NCI-H510A treated with DMSO at 0.1 percent for 48 hours (cell line): ENCODE results near the gene CNPY1.
"Not testable (repeated sequence)": the region's sequence is repeated elsewhere in the genome, so short reads cannot be mapped to it uniquely, and the experiment has no call there.

Experiments
- DNase-seq: peaks from one replicate; lab custom pipeline; 2025; lab: John Stamatoyannopoulos, UW

The CNPY1 gene

GRCh38 chr7:155578016-155578415, 31.7 kb upstream of the CNPY1 start:
- DNase-seq: no peak

DNA sequence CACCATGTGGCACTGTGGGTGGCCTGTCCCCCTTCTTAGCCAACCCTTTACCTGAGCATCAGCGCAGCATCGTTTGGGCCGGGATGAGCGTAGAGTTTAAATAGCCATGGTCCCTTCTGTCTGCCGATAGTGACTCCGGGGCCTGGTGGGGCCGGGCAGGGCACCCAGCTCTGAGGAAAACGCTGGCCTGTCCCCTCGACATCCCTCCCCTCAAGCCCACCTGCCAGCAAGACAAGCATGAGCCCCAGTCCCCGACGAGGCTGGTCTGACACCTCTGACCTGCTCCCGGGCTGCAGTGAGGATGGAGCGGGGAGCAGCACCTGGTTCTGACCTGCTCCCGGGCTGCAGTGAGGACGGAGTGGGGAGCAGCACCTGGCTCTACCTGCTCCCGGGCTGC, 31.1 kb upstream of the CNPY1 start:
- DNase-seq: no peak

- DNase-seq: no peak
These were observed 30.6 kb upstream of the CNPY1 start for GRCh38 chr7:155576900-155577508.

GRCh38 chr7:155576416-155576815, 30.1 kb upstream of the CNPY1 start:
- no peak for DNase-seq

GRCh38 chr7:155574556-155575290, 28.4 kb upstream of the CNPY1 start:
- no peak for DNase-seq

GRCh38 chr7:155571581-155572345, 25.4 kb upstream of the CNPY1 start:
- no peak for DNase-seq

DNA sequence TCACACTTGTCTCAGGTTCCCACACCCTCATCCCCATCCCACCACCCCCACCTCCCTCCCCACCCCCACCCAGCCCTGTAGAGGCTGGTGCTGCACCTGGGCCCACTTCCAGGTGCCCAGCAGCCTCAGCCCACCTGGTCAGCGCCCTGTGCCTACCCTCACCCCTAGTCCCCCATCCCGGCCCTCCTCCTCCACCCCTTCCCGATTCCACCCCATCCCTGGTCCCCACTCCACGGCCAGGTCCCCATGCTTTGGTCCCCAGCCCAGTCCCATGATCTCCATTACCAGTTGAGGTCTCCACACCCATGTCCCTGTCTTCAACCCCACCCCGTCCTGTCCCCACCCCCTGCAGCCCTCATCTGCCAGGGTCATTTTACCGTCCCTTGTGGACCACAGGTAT, 24.6 kb upstream of the CNPY1 start:
- no peak for DNase-seq

DNA sequence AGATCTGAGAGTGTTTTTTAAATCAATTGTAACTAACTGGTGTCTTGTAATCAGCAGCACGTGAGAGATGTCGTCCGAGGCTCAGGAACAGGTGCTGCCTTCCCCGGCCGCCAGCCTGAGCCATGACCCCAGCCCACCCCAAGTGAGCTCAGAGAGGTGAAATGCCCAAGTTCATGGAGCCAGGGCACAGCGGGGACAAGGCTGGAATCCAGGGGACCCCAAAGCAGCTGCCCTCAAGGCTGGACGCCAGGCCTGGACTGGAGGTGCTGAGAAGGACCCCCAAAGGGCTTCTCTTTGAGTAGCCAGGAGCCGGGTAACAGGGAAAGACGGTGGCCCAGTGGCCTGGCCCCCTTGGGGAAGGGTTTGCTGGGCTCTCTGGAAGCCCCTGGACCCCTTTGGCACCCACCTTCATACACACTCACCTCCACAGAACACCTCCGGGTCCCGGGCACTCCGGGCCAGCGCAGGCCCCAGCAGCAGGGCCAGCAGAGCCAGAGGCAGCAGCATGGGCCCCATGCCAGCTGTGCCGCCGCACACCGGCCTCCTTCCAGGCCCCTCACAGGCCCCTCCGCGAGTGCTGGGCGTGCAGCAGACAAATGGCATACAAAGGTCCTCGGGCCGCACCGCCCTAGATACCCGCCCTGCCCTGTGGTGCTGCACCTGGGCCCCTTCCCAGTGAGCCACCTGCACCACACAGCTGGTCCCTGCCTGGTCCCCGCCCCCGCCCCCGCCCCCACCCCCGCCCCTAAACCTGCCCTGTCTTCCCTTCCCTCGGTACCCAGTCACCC, 24.0 kb upstream of the CNPY1 start:
- DNase-seq: no peak

GRCh38 chr7:155569681-155570080, 23.3 kb upstream of the CNPY1 start:
- no peak for DNase-seq

DNA sequence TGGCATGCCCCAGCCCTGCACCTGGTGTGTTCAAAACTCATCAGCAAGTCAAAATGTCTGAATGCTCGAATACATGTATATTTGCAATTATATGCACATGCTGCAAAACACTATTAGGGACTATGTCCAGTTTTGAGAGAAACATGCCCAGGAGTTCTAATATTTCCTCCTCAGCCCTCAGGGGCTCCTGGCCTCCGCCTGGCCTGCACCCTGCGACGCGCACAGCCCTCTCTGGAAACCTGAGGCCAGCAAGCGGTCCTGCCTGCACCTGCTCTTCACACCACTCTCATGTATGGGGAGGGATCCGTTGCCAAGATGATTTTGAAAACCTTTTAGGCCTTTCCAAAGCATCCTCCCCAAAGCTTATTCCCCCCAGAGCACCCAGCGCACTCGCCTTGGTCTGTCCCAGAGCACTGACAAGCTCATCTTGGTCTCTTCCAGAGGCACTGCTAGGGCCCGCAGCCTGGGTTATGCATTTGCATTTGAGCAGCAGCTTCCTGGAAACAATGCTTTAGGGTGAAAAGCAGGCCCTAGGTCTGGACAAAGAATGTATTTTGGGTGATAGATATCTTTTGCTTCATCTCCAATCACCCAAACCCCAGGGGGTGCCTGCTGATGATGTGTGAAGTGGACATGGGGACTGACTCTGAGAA, 22.6 kb upstream of the CNPY1 start:
- no peak for DNase-seq

GRCh38 chr7:155568333-155568660, 21.9 kb upstream of the CNPY1 start:
- no peak for DNase-seq

DNA sequence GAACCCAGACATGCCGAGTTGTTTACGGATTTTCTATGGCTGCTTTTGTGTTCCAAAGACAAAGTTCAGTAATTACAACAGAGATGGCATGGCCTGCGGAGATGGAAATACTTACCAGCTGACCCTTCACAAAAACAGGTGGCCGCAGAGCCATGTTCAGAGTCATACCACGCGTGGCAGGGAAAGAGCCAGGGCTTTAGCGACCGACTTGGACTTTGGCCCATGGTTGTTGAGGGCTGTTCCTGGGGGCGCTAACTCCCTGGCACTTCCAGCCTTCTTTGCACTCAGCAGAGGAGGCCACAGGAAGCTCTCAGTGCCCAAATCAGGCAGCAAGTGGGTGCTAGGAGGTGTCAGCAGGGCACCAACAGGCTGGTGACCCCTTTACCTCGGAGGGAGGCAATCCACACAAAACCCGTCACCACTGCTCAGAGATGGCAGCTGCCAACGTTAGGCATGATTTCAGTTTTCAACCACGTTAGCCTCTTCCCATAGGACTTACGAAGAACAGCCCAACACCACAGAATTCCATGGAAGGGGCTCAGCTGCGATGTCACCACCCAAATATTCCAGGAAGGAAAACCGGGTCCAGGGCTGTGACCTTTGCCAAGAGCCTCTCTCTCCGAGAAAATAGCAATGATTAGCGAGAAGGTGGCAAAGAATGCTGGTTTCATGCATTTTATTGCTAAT, 21.4 kb upstream of the CNPY1 start:
- no peak for DNase-seq

- no peak for DNase-seq
These were observed 19.9 kb upstream of the CNPY1 start for GRCh38 chr7:155566011-155566836.

- DNase-seq: no peak
These were observed 19.2 kb upstream of the CNPY1 start for GRCh38 chr7:155565596-155565995.

GRCh38 chr7:155562976-155563375, 16.6 kb upstream of the CNPY1 start:
- DNase-seq: not testable (repeated sequence)

DNA sequence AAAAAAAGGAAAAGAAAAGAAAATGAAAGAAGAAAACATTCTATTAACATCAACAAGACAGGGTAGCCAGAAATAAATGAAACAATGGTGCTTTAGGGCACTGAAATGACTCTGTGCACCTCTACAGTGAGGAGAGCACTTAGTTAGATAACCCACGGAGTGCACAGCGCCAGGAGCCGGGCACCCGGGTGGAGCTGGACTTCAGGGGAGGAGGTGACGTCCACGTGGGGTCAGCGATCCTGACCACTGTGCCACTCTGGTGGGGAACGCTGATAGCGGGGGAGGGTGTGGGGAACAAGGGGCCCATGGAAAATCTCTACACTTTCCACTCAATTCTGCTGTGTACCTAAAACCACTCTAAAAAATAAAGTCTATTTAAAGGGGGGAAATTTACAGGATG, 15.7 kb upstream of the CNPY1 start:
- no peak for DNase-seq

GRCh38 chr7:155560982-155561686, 14.8 kb upstream of the CNPY1 start:
- DNase-seq: no peak

- DNase-seq: no peak
These were observed 14.0 kb upstream of the CNPY1 start for GRCh38 chr7:155560196-155560885.

- no peak for DNase-seq
These were observed 13.3 kb upstream of the CNPY1 start for GRCh38 chr7:155559519-155560108.
